ENCODE data around the gene UTP18.

DNA sequence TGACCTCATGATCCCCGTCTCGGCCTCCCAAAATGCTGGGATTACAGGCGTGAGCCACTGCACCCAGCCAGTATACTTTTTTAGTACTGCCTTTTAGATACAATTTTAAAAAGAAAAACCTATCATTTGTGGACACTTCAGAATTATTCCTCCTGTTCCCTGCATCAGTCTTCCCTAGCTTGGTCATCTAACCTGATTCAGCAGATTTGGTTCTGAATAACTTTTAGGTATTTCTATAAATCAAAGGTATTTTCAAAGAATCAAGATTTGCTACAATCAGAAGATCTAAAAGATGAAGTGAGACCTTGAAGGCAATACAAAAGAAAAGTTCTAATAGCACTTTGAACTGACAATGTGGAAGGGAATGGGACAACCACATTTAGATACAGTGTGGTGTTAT is 30.5 kb upstream of the UTP18 start:
- TF ChIP-seq, protein P1, sequence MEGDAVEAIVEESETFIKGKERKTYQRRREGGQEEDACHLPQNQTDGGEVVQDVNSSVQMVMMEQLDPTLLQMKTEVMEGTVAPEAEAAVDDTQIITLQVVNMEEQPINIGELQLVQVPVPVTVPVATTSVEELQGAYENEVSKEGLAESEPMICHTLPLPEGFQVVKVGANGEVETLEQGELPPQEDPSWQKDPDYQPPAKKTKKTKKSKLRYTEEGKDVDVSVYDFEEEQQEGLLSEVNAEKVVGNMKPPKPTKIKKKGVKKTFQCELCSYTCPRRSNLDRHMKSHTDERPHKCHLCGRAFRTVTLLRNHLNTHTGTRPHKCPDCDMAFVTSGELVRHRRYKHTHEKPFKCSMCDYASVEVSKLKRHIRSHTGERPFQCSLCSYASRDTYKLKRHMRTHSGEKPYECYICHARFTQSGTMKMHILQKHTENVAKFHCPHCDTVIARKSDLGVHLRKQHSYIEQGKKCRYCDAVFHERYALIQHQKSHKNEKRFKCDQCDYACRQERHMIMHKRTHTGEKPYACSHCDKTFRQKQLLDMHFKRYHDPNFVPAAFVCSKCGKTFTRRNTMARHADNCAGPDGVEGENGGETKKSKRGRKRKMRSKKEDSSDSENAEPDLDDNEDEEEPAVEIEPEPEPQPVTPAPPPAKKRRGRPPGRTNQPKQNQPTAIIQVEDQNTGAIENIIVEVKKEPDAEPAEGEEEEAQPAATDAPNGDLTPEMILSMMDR (IDR thresholded peaks at IDR 0.05): no peak
- TF ChIP-seq EZH2 (IDR thresholded peaks at IDR 0.05): no peak
- no peak for TF ChIP-seq EZH2phosphoT487 (IDR thresholded peaks at IDR 0.05)

Measured in neural progenitor cell (in vitro differentiated cells).